GM12878 (cell line): ENCODE results near the gene RIPK3.

Experiments used
- CTCF ChIP-seq, 3 experiments: IDR thresholded peaks in 2 of 3; conservative IDR thresholded peaks in 1 of 3; 2 replicates each; pipeline ENCODE4 v1.5.1; 2011; ENCODE audit warnings: low read depth in 3 of 3, low read length in 3 of 3, mild to moderate bottlenecking in 3 of 3, control low read depth in 2 of 3, moderate library complexity in 2 of 3, inconsistent platforms in 1 of 3, mixed read lengths in 1 of 3; ENCODE audit not compliant: control insufficient read depth in 2 of 3, insufficient read depth in 1 of 3; ENCODE audit errors: extremely low read depth in 1 of 3
- REST ChIP-seq: IDR thresholded peaks from 2 replicates; pipeline ENCODE4 v1.6.1; 2012; ENCODE audit warnings: mild to moderate bottlenecking, low read depth, low read length

- TF ChIP-seq REST (no peak), CTCF (IDR thresholded peaks at IDR 0.05 in 2 of 3, conservative IDR thresholded peaks at IDR 0.05 in 1 of 3; ENCODE audit: control insufficient read depth in 2 of 3, extremely low read depth in 1 of 3, insufficient read depth in 1 of 3, low read depth in 3 of 3, low read length in 3 of 3) (no peak)
Measured at GRCh38 chr14:24304019-24304387, 35.8 kb downstream of the RIPK3 start.
